Measurements from ENCODE around the gene PRPF38B. TPM values are rescaled to one million over a fixed set of nuclear protein-coding genes. Genes with fewer than 3 reads are reported as not detected.

PRPF38B gene
- polyA plus RNA-seq, 2 of the 4 experiments (the other 2 are of a cell fraction), result 38.8 to 41.6 TPM

DNA sequence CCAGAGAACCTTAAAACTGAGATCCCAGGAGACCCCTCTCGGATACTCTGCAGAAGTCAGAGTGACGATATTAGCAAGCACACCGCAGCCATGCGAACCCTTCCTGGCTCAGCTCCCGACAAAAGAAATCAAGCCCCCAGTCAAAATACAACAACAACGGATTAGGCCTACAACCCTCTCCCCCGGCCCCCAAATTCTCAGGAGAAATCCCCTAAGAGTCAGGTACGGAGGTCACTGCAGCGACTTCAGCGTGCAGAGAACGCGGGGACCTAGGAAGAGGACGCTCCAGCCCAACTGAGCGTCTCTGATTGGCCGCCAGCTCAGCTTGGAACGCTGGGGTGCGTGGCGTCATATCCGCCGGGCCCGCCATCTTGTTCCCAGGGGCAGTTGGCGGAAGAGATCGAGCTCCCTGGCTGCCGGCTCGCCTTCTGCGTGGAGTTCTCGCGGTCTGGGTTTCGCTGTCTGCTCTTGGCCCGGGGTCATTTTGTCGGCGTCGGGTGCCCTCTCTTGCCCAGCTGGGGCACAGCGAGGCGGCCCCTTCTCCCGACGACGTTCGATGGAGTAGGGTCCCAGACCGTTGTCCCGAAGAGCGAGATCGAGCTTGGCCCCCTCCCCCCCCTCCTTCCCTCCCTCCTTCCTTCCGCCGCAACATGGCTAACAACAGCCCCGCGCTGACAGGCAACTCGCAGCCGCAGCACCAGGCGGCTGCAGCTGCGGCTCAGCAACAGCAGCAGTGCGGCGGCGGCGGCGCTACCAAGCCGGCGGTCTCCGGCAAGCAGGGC, at the start of gene PRPF38B (continued):
- TF ChIP-seq TP53 (CRISPR knock-in tag; IDR thresholded peaks at IDR 0.05) (no peak), CEBPB (IDR thresholded peaks at IDR 0.05) (no peak), RFX5 (IDR thresholded peaks at IDR 0.05) (no peak), FOSB (CRISPR knock-in tag; IDR thresholded peaks at IDR 0.05) (no peak), RAD21 (conservative IDR thresholded peaks at IDR 0.05 in 1 of 2, IDR thresholded peaks at IDR 0.05 in 1 of 2) (no peak), NPAS2 (CRISPR knock-in tag; IDR thresholded peaks at IDR 0.05; ENCODE audit: borderline replicate concordance) (no peak), HOXB13 (CRISPR knock-in tag; IDR thresholded peaks at IDR 0.05; ENCODE audit: low read depth) (no peak), FOXS1 (CRISPR knock-in tag; IDR thresholded peaks at IDR 0.05) (no peak), ZC3H11A (IDR thresholded peaks at IDR 0.05) (no peak), CHD4 (IDR thresholded peaks at IDR 0.05; ENCODE audit: borderline replicate concordance) (no peak), CBX2 (IDR thresholded peaks at IDR 0.05; ENCODE audit: borderline replicate concordance, low read depth) (no peak), NR3C1 (IDR thresholded peaks at IDR 0.05) (no peak), MAX (IDR thresholded peaks at IDR 0.05) (peak; percentile 71), RNF2 (IDR thresholded peaks at IDR 0.05; ENCODE audit: borderline replicate concordance, low read depth) (no peak), HOXB5 (CRISPR knock-in tag; IDR thresholded peaks at IDR 0.05) (no peak), REST (IDR thresholded peaks at IDR 0.05) (0 out of 2 replicates have a peak, but pooled peaks have one; percentile 13), HMGXB4 (CRISPR knock-in tag; IDR thresholded peaks at IDR 0.05; ENCODE audit: borderline replicate concordance) (no peak), EP300 (IDR thresholded peaks at IDR 0.05) (no peak), MYC (IDR thresholded peaks at IDR 0.05; ENCODE audit: borderline replicate concordance, low read length) (peak; percentile 38; the same call in 1 of the 2 replicates), RCOR1 (IDR thresholded peaks at IDR 0.05; ENCODE audit: low read depth, low read length) (no peak), MAZ (IDR thresholded peaks at IDR 0.05; ENCODE audit: borderline replicate concordance, low read depth, low read length) (peak; percentile 17; the same call in 1 of the 2 replicates), ZFP36 (IDR thresholded peaks at IDR 0.05; ENCODE audit: borderline replicate concordance, partially characterized antibody) (no peak)
- TF ChIP-seq, protein P1, sequence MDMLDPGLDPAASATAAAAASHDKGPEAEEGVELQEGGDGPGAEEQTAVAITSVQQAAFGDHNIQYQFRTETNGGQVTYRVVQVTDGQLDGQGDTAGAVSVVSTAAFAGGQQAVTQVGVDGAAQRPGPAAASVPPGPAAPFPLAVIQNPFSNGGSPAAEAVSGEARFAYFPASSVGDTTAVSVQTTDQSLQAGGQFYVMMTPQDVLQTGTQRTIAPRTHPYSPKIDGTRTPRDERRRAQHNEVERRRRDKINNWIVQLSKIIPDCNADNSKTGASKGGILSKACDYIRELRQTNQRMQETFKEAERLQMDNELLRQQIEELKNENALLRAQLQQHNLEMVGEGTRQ (IDR thresholded peaks at IDR 0.05), result no peak
- TF ChIP-seq, protein P2, sequence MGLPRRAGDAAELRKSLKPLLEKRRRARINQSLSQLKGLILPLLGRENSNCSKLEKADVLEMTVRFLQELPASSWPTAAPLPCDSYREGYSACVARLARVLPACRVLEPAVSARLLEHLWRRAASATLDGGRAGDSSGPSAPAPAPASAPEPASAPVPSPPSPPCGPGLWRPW (IDR thresholded peaks at IDR 0.05), result no peak

Measured in A549 (cell line).